K562 (cell line): Measurements from ENCODE around the gene FYB1. TPM values are rescaled to one million over a fixed set of nuclear protein-coding genes. Genes with fewer than 3 reads are reported as not detected.

Experiments used
- CBX2 ChIP-seq: fragments of 200-600 bp; sonication (generic); IDR thresholded peaks from one replicate; pipeline ENCODE4 v1.6.1; 2012; ENCODE audit warnings: mild to moderate bottlenecking, low read length, inconsistent platforms; ENCODE audit not compliant: insufficient read depth, poor library complexity, severe bottlenecking
- COPS2 ChIP-seq: fragments of 450-650 bp; conservative IDR thresholded peaks from 2 replicates; pipeline ENCODE4 v1.6.1; 2016; ENCODE audit warnings: mild to moderate bottlenecking, moderate library complexity
- HDGF ChIP-seq: fragments of 450-650 bp; IDR thresholded peaks from 2 replicates; pipeline ENCODE4 v1.6.1; 2016
- PATZ1 ChIP-seq: fragments of 250-450 bp; sonication (Bioruptor Pico); IDR thresholded peaks from 2 replicates; pipeline ENCODE4 v1.5.0; 2020; ENCODE audit warnings: mild to moderate bottlenecking, borderline replicate concordance
- POLR2H ChIP-seq: IDR thresholded peaks from 2 replicates; pipeline ENCODE4 v1.6.1; 2016; ENCODE audit warnings: missing genetic modification characterization, low read depth, mild to moderate bottlenecking, control low read depth, missing compliant biosample characterization, moderate library complexity
- RERE ChIP-seq: sonication (generic); formaldehyde crosslinking; IDR thresholded peaks from 2 replicates; pipeline ENCODE4 v1.8.0; 2023; ENCODE audit warnings: missing genetic modification reagents, mild to moderate bottlenecking, borderline replicate concordance
- TCF3 ChIP-seq: sonication (generic); formaldehyde crosslinking; IDR thresholded peaks from 2 replicates; pipeline ENCODE4 v1.4.0; 2020; ENCODE audit warnings: mild to moderate bottlenecking, missing genetic modification reagents
- TEAD4 ChIP-seq, 2 experiments: sonication (generic) in 1 of 2; formaldehyde crosslinking in 1 of 2; IDR thresholded peaks; 2 replicates each; pipeline versions ENCODE4 v1.6.1 to v1.8.0; 2012 to 2022; ENCODE audit warnings: borderline replicate concordance in 1 of 2, inconsistent platforms in 1 of 2, low read length in 1 of 2, mild to moderate bottlenecking in 1 of 2, missing genetic modification reagents in 1 of 2
- ZBTB12 ChIP-seq: fragments of 250-450 bp; sonication (Bioruptor Pico); IDR thresholded peaks from 2 replicates; pipeline ENCODE4 v1.4.0; 2020
- ZHX1 ChIP-seq: fragments of 150-350 bp; conservative IDR thresholded peaks from 2 replicates; pipeline ENCODE4 v1.6.1; 2014; ENCODE audit warnings: low read length
- ZNF133 ChIP-seq: fragments of 250-450 bp; sonication (Bioruptor Pico); IDR thresholded peaks from 2 replicates; pipeline ENCODE4 v1.4.0; 2020; ENCODE audit warnings: mild to moderate bottlenecking
- ZNF41 ChIP-seq: fragments of 250-450 bp; sonication (Bioruptor Pico); conservative IDR thresholded peaks from 2 replicates; pipeline ENCODE4 v1.4.0; 2020; ENCODE audit warnings: mild to moderate bottlenecking
- ZNF436 ChIP-seq: fragments of 250-450, 450-650 bp; sonication (Bioruptor Pico); formaldehyde crosslinking; IDR thresholded peaks from 2 replicates; pipeline ENCODE4 v1.7.0; 2020; ENCODE audit warnings: mild to moderate bottlenecking
- polyA plus RNA-seq, 8 experiments: library from polyadenylated mRNA; depleted of rRNA in 4 of 8; stranded (reverse) in 5 of 8; unstranded in 3 of 8; fragments of >200 nt; fragmentation: Nextera tagmentation in 2 of 8; fragmentation: Illumina TruSeq in 1 of 8; extraction: Ambion mirVana in 2 of 8; extraction: Trizol in 1 of 8; gene quantifications; 2 replicates each; pipeline versions ENCODE4 v1.2.1 to v1.2.3, GENCODE V29; 2011 to 2014; ENCODE audit warnings: inconsistent platforms in 1 of 8, missing spikeins in 1 of 8
- total RNA-seq, 7 experiments: library from RNA; depleted of rRNA in 6 of 7; stranded (reverse); fragments of >200 nt in 6 of 7; fragmentation: Illumina TruSeq in 2 of 7; extraction: Trizol in 2 of 7; gene quantifications; 2 replicates each; pipeline versions ENCODE4 v1.2.1 to v1.2.3, GENCODE V29; 2011 to 2021; ENCODE audit warnings: low replicate concordance in 1 of 7

Gene FYB1
- total and polyA plus RNA-seq, 9 of the 15 experiments (the other 6 are each of a cell fraction or from before 2014, with no cell fraction given): 4.7 to 31.5 (median 9.7) TPM

GRCh38 chr5:39201160-39201780, 18.1 kb downstream of the FYB1 start (continued):
- TF ChIP-seq CBX2 (no peak), RERE (CRISPR knock-in tag) (no peak), ZNF436 (no peak), ZBTB12 (no peak), ZNF133 (CRISPR knock-in tag) (no peak), TCF3 (CRISPR knock-in tag) (no peak; the same call in 1 of the 2 replicates), ZHX1 (no peak), HDGF (no peak), PATZ1 (CRISPR knock-in tag) (no peak), POLR2H (tag) (peak; percentile 9; the same call in 1 of the 2 replicates), COPS2 (no peak), TEAD4 (IDR thresholded peaks at IDR 0.05; ENCODE audit: low read length) (no peak), TEAD4 (CRISPR knock-in tag; IDR thresholded peaks at IDR 0.05; ENCODE audit: borderline replicate concordance) (no peak), ZNF41 (CRISPR knock-in tag) (no peak)
